ENCODE data around the gene FST. TPM values are rescaled to one million over a fixed set of nuclear protein-coding genes. Genes with fewer than 3 reads are reported as not detected.

The FST gene
- total RNA-seq, 1 donor from 2014 or later, result 2.9 TPM

GRCh38 chr5:53472720-53473510, 7.5 kb upstream of the FST start:
- no peak for DNase-seq (ENCODE audit: low spot score)

GRCh38 chr5:53473633-53474032, 6.8 kb upstream of the FST start:
- no peak for DNase-seq (ENCODE audit: low spot score)

- DNase-seq (ENCODE audit: low spot score), result no peak
These were observed 5.1 kb upstream of the FST start for GRCh38 chr5:53475320-53475719.

GRCh38 chr5:53476019-53476418, 4.4 kb upstream of the FST start:
- no peak for DNase-seq (ENCODE audit: low spot score)

- DNase-seq (ENCODE audit: low spot score), result no peak
These were observed 3.6 kb upstream of the FST start for GRCh38 chr5:53476531-53477480.

- no peak for DNase-seq (ENCODE audit: low spot score)
These were observed 1.9 kb upstream of the FST start for GRCh38 chr5:53478411-53479044.

GRCh38 chr5:53479045-53479589, 1.3 kb upstream of the FST start:
- no peak for DNase-seq (ENCODE audit: low spot score)

GRCh38 chr5:53479590-53480415, 626 bp upstream of the FST start:
- DNase-seq (ENCODE audit: low spot score), result no peak

GRCh38 chr5:53481159-53481886, 894 bp downstream of the FST start:
- DNase-seq (ENCODE audit: low spot score), result no peak

GRCh38 chr5:53481887-53482716, 1.7 kb downstream of the FST start:
- peak; percentile 94 for DNase-seq (ENCODE audit: low spot score)

GRCh38 chr5:53482717-53483638, 2.5 kb downstream of the FST start:
- DNase-seq (ENCODE audit: low spot score), result no peak

- DNase-seq (ENCODE audit: low spot score), result no peak
These were observed 7.0 kb downstream of the FST start for GRCh38 chr5:53487436-53487835.

GRCh38 chr5:53488195-53488722, 7.8 kb downstream of the FST start:
- DNase-seq (ENCODE audit: low spot score), result no peak

- DNase-seq (ENCODE audit: low spot score), result no peak
These were observed 10.3 kb downstream of the FST start for GRCh38 chr5:53490747-53491146.

GRCh38 chr5:53501054-53501453, 20.6 kb downstream of the FST start:
- DNase-seq (ENCODE audit: low spot score), result no peak

- DNase-seq (ENCODE audit: low spot score), result no peak
These were observed 23.3 kb downstream of the FST start for GRCh38 chr5:53503562-53504218.

GRCh38 chr5:53507013-53507412, 26.6 kb downstream of the FST start:
- DNase-seq (ENCODE audit: low spot score), result no peak

Data from mesenteric fat pad (tissue), 1 donor.